Fibroblast of lung (primary cell): ENCODE measurements around the gene ASB14. TPM values are rescaled to one million over a fixed set of nuclear protein-coding genes. Genes with fewer than 3 reads are reported as not detected.
"Not testable (repeated sequence)": the region's sequence is repeated elsewhere in the genome, so short reads cannot be mapped to it uniquely, and the experiment has no call there.

Source experiments
- DNase-seq, 2 donors: peaks; one replicate each; pipeline versions ENCODE4 v3.0.0 to v3.0.0-alpha.2; 2010; ENCODE audit warnings: low read depth in 2 of 2
- H2AFZ ChIP-seq: 2 replicates; pipeline ENCODE4 v1.5.1; 2012; ENCODE audit warnings: low read length, control low read depth, inconsistent platforms
- H3K27ac ChIP-seq: 2 replicates; pipeline ENCODE4 v1.5.1; 2011; ENCODE audit warnings: low read length, control low read depth; ENCODE audit not compliant: insufficient read depth
- H3K27me3 ChIP-seq: 2 replicates; pipeline ENCODE4 v1.5.1; 2011; ENCODE audit warnings: mild to moderate bottlenecking, low read length; ENCODE audit not compliant: control insufficient read depth, insufficient read depth
- H3K36me3 ChIP-seq: 2 replicates; pipeline ENCODE4 v1.5.1; 2011; ENCODE audit warnings: low read length; ENCODE audit not compliant: control insufficient read depth, insufficient read depth
- H3K4me1 ChIP-seq: 2 replicates; pipeline ENCODE4 v1.5.1; 2011; ENCODE audit warnings: low read length; ENCODE audit not compliant: control insufficient read depth, insufficient read depth; ENCODE audit errors: extremely low read depth
- H3K4me2 ChIP-seq: 2 replicates; pipeline ENCODE4 v1.5.1; 2011; ENCODE audit warnings: low read length, control low read depth; ENCODE audit not compliant: insufficient read depth; ENCODE audit errors: extremely low read depth
- H3K4me3 ChIP-seq, 4 experiments: fragments of 200-600 bp in 1 of 4; sonication (generic) in 1 of 4; replicated peaks in 1 of 4; 2 replicates each; pipeline ENCODE4 v1.5.1; 2011 to 2016; ENCODE audit warnings: low read length in 4 of 4, low read depth in 3 of 4, mild to moderate bottlenecking in 3 of 4, control low read depth in 2 of 4, inconsistent platforms in 1 of 4, mixed read lengths in 1 of 4; ENCODE audit not compliant: insufficient read depth in 1 of 4; ENCODE audit errors: control extremely low read depth in 1 of 4
- H3K79me2 ChIP-seq: 2 replicates; pipeline ENCODE4 v1.5.1; 2012; ENCODE audit warnings: mild to moderate bottlenecking, low read length, inconsistent platforms; ENCODE audit not compliant: control insufficient read depth, insufficient read depth
- H3K9ac ChIP-seq: 2 replicates; pipeline ENCODE4 v1.5.1; 2011; ENCODE audit warnings: mild to moderate bottlenecking, low read length, control low read depth; ENCODE audit not compliant: insufficient read depth
- H3K9me3 ChIP-seq: 2 replicates; pipeline ENCODE4 v1.5.1; 2012; ENCODE audit warnings: low read depth, low read length; ENCODE audit not compliant: control insufficient read depth, insufficient read depth
- H4K20me1 ChIP-seq: 2 replicates; pipeline ENCODE4 v1.5.1; 2011; ENCODE audit warnings: low read length; ENCODE audit not compliant: control insufficient read depth, insufficient read depth; ENCODE audit errors: extremely low read depth
- CTCF ChIP-seq, 2 donors: IDR thresholded peaks in 1 of 2; conservative IDR thresholded peaks in 1 of 2; 1 replicate in 1 of 2; 2 replicates in 1 of 2; pipeline ENCODE4 v1.5.1; 2011 to 2012; ENCODE audit warnings: low read length in 2 of 2, control low read depth in 1 of 2, inconsistent platforms in 1 of 2, low read depth in 1 of 2, mild to moderate bottlenecking in 1 of 2
- EZH2 ChIP-seq: IDR thresholded peaks from 2 replicates; pipeline ENCODE4 v1.5.1; 2012; ENCODE audit warnings: low read length, control low read depth, mild to moderate bottlenecking; ENCODE audit errors: missing control alignments
- polyA minus RNA-seq: library from RNA; depleted of rRNA, polyadenylated mRNA; stranded (reverse); fragments of >200 nt; gene quantifications from 2 replicates; pipeline ENCODE4 v1.2.3, GENCODE V29; 2011; ENCODE audit warnings: low replicate concordance
- polyA plus RNA-seq, 2 donors: library from polyadenylated mRNA; depleted of rRNA in 1 of 2; stranded (reverse) in 1 of 2; unstranded in 1 of 2; fragments of >200 nt; gene quantifications; 2 replicates each; pipeline ENCODE4 v1.2.1, GENCODE V29; 2011 to 2012; ENCODE audit warnings: missing spikeins in 1 of 2
- total RNA-seq: library from RNA; depleted of rRNA; stranded (reverse); fragments of >200 nt; gene quantifications from 2 replicates; pipeline ENCODE4 v1.2.1, GENCODE V29; 2014

Gene ASB14
- total RNA-seq, result not detected in 2 replicates
- polyA plus RNA-seq, result not detected in 2 replicates
- 0.07 and 0.13 TPM in 2 replicates for polyA plus RNA-seq (2012)
- not detected in 2 replicates for polyA minus RNA-seq

DNA sequence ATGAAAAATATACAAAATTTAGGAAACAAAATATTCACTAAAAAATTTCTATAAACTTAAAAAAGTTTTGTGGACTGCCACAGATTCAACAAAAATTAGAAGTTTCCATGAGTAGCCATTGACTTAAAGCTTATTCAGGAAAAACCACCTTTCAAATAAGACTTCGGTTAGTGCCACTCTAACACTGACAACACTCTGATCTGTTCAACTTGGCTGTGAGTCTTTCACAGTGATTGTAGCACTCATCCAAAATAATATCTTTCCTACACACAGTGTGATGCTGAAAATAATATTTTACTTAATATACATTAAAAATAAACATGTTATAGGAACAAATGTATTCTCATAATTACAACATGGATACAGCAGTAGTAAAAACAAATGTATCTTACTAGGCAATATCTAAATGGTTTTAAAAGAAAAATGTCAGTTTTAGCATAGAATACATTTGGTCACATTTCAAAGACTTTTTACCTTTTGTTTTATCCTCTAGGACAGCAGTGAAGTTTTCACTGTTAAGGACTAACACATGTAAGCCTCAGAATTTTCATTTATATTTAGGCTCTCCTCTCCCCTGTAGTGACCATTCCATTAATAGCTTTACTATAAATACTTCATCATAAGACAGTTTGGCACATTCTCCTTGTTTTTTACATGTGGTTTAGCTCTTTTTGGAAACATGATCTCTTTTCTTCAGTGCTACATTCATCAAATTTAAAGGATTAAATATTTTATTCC is at the start of gene ASB14:
ASB14 (minus strand) TSS at position 527 of the 738 bp plus-strand sequence. CDS start 652 bp downstream, outside the sequence.
- no peaks in the 10 kb centered on the region for H3K79me2 ChIP-seq
- no peaks in the 10 kb centered on the region for H3K9me3 ChIP-seq
- DNase-seq, result no peak
- no peaks in the 10 kb centered on the region for H3K36me3 ChIP-seq
- H3K9ac ChIP-seq, result no peak within 1 kb of the TSS
- no peaks in the 10 kb centered on the region for H4K20me1 ChIP-seq
- no peak for TF ChIP-seq CTCF (conservative IDR thresholded peaks at IDR 0.05 in 1 of 2, IDR thresholded peaks at IDR 0.05 in 1 of 2; ENCODE audit: low read depth in 1 of 2, low read length in 2 of 2)
- no peak for TF ChIP-seq EZH2
- no peaks in the 10 kb centered on the region for H3K4me1 ChIP-seq
- H2AFZ ChIP-seq, result no peak within 1 kb of the TSS
- no peak within 1 kb of the TSS for H3K4me2 ChIP-seq
- no peaks in the 10 kb centered on the region for H3K27me3 ChIP-seq
- no peak within 1 kb of the TSS for H3K27ac ChIP-seq
- H3K4me3 ChIP-seq, result no peak within 1 kb of the TSS

DNA sequence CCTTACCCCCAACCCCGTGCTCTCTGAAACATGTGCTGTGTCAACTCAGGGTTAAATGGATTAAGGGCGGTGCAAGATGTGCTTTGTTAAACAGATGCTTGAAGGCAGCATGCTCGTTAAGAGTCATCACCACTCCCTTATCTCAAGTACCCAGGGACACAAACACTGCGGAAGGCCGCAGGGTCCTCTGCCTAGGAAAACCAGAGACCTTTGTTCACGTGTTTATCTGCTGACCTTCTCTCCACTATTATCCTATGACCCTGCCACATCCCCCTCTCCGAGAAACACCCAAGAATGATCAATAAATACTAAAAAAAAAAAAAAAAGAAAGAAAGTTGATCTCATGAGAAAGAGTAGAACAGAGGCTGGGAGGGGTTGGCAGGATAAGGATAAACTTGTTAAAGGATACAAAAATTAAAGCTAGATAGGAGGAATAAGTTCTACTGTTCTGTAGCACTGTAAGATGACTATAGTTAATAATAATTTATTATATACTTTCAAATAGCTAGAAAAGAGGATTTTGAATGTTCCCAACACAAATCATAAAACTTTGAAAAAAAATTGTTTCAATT is 46.7 kb upstream of the ASB14 start:
- not testable (repeated sequence) for H3K4me1 ChIP-seq, H4K20me1 ChIP-seq, H3K4me2 ChIP-seq, H3K27me3 ChIP-seq, H3K79me2 ChIP-seq, H3K4me3 ChIP-seq, H3K27ac ChIP-seq, H3K9me3 ChIP-seq, DNase-seq, H2AFZ ChIP-seq, H3K9ac ChIP-seq, H3K36me3 ChIP-seq

DNA sequence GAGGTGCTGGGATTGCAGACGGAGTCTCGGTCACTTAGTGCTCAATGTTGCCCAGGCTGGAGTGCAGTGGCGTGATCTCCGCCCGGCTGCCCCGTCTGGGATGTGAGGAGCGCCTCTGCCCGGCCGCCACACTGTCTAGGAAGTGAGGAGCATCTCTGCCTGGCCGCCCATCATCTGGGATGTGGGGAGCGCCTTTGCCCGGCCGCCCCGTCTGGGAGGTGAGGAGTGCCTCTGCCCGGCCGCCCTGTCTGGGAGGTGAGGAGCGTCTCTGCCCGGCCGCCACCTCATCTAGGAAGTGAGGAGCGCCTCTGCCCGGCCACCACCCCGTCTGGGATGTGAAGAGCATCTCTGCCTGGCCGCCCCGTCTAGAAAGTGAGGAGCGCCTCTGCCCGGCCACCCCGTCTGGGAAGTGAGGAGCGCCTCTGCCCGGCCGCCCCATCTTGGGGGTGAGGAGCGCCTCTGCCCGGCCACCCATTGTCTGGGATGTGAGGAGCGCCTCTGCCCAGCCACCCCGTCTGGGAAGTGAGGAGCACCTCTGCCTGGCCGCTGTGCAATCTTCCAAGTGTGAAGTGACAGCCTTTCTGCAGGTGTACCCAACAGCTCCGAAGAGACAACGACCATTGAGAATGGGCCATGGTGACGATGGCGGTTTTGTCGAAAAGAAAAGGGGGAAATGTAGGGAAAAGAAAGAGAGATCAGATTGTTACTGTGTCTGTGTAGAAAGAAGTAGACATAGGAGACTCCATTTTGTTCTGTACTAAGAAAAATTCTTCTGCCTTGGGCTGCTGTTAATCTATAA is 46.0 kb upstream of the ASB14 start:
- not testable (repeated sequence) for H3K9ac ChIP-seq, H3K9me3 ChIP-seq, DNase-seq, H2AFZ ChIP-seq, H3K27ac ChIP-seq, H4K20me1 ChIP-seq, H3K4me2 ChIP-seq, H3K36me3 ChIP-seq, H3K4me1 ChIP-seq, H3K4me3 ChIP-seq, H3K79me2 ChIP-seq, H3K27me3 ChIP-seq
